ENCODE results near the gene SEMA6D. TPM values are rescaled to one million over a fixed set of nuclear protein-coding genes. Genes with fewer than 3 reads are reported as not detected.

Gene SEMA6D
- total RNA-seq, 1 experiment from 2014 or later, result 0.65 TPM

- H3K4me1 Mint-ChIP-seq (ENCODE audit: insufficient read depth, unreplicated experiment), result peaks cover 10% of the 10 kb centered on the region
- ChIA-PET CTCF (interaction anchor here (0.5 to 0.6 kb wide), 2 partner anchors 30 to 305 kb away, joined by 3 read pairs; no protein-coding TSS in a partner anchor), POLR2A (interaction anchor here (0.9 to 1.2 kb wide), 2 partner anchors 11 to 400 kb away, joined by 4 to 5 read pairs; no protein-coding TSS in a partner anchor)
- intact Hi-C loops (cut with micrococcal nuclease), result no loop called here
- H3K36me3 Mint-ChIP-seq (ENCODE audit: insufficient read depth, unreplicated experiment), result no peaks in the 10 kb centered on the region
- no peak overlapping the region for H3K4me3 Mint-ChIP-seq (ENCODE audit: unreplicated experiment)
- BruUV-seq (replicated peaks), result no TSS peak
- no peak overlapping the region for H3K27ac Mint-ChIP-seq (ENCODE audit: low read depth, unreplicated experiment)
- no peaks in the 10 kb centered on the region for H3K9me3 Mint-ChIP-seq (ENCODE audit: unreplicated experiment)
- no peak for TF ChIP-seq CTCF (IDR thresholded peaks at IDR 0.05; ENCODE audit: unreplicated experiment)
- DNase-seq (ENCODE audit: unreplicated experiment), result no peak
- no peaks in the 10 kb centered on the region for H3K27me3 Mint-ChIP-seq (ENCODE audit: insufficient read depth, unreplicated experiment)
These were observed 24.6 kb downstream of the SEMA6D start for GRCh38 chr15:47741907-47742306.

- no peak for TF ChIP-seq CTCF (IDR thresholded peaks at IDR 0.05; ENCODE audit: unreplicated experiment)
- Mint-ChIP-seq H3K27me3 (ENCODE audit: insufficient read depth, unreplicated experiment) (no peaks in the 10 kb centered on the region), H3K36me3 (ENCODE audit: insufficient read depth, unreplicated experiment) (no peaks in the 10 kb centered on the region), H3K27ac (ENCODE audit: low read depth, unreplicated experiment) (no peak overlapping the region), H3K4me1 (ENCODE audit: insufficient read depth, unreplicated experiment) (peaks cover 9% of the 10 kb centered on the region), H3K9me3 (ENCODE audit: unreplicated experiment) (no peaks in the 10 kb centered on the region), H3K4me3 (ENCODE audit: unreplicated experiment) (no peak overlapping the region)
- no TSS peak for BruUV-seq (replicated peaks)
- CTCF ChIA-PET, result interaction anchor here (0.5 to 0.6 kb wide), 2 partner anchors 30 to 305 kb away, joined by 3 read pairs; no protein-coding TSS in a partner anchor
- intact Hi-C loops (cut with micrococcal nuclease), result no loop called here
- no peak for DNase-seq (ENCODE audit: unreplicated experiment)
- POLR2A ChIA-PET, result interaction anchor here (0.9 to 1.2 kb wide), 2 partner anchors 11 to 401 kb away, joined by 4 to 5 read pairs; no protein-coding TSS in a partner anchor
These were observed 25.0 kb downstream of the SEMA6D start for GRCh38 chr15:47742334-47742733.

- no TSS peak for BruUV-seq (replicated peaks)
- H3K27me3 Mint-ChIP-seq (ENCODE audit: insufficient read depth, unreplicated experiment), result no peaks in the 10 kb centered on the region
- intact Hi-C loops (cut with micrococcal nuclease), result no loop called here
- no peak for DNase-seq (ENCODE audit: unreplicated experiment)
- peaks cover 5% of the 10 kb centered on the region for H3K4me1 Mint-ChIP-seq (ENCODE audit: insufficient read depth, unreplicated experiment)
- ChIA-PET CTCF (interaction anchor here (0.6 kb wide), 1 partner anchor 70 kb away, joined by 3 read pairs; no protein-coding TSS in a partner anchor), POLR2A (interaction anchor here (0.9 to 1.2 kb wide), 2 partner anchors 12 to 401 kb away, joined by 4 to 5 read pairs; no protein-coding TSS in a partner anchor)
- H3K4me3 Mint-ChIP-seq (ENCODE audit: unreplicated experiment), result no peak overlapping the region
- no peak for TF ChIP-seq CTCF (IDR thresholded peaks at IDR 0.05; ENCODE audit: unreplicated experiment)
- no peaks in the 10 kb centered on the region for H3K9me3 Mint-ChIP-seq (ENCODE audit: unreplicated experiment)
- no peak overlapping the region for H3K27ac Mint-ChIP-seq (ENCODE audit: low read depth, unreplicated experiment)
- no peaks in the 10 kb centered on the region for H3K36me3 Mint-ChIP-seq (ENCODE audit: insufficient read depth, unreplicated experiment)
These were observed 25.4 kb downstream of the SEMA6D start for GRCh38 chr15:47742742-47743141.

- Mint-ChIP-seq H3K4me1 (ENCODE audit: insufficient read depth, unreplicated experiment) (no peaks in the 10 kb centered on the region), H3K9me3 (ENCODE audit: unreplicated experiment) (no peaks in the 10 kb centered on the region), H3K27ac (ENCODE audit: low read depth, unreplicated experiment) (no peak overlapping the region), H3K4me3 (ENCODE audit: unreplicated experiment) (no peak overlapping the region), H3K27me3 (ENCODE audit: insufficient read depth, unreplicated experiment) (no peaks in the 10 kb centered on the region), H3K36me3 (ENCODE audit: insufficient read depth, unreplicated experiment) (no peaks in the 10 kb centered on the region)
- DNase-seq (ENCODE audit: unreplicated experiment), result no peak
- CTCF ChIA-PET, result no interaction called here
- BruUV-seq (replicated peaks), result no TSS peak
- no peak for TF ChIP-seq CTCF (IDR thresholded peaks at IDR 0.05; ENCODE audit: unreplicated experiment)
- intact Hi-C loops (cut with micrococcal nuclease), result no loop called here
- POLR2A ChIA-PET, result no interaction called here
These were observed 26.1 kb downstream of the SEMA6D start for GRCh38 chr15:47743385-47743784.
